ENCODE measurements around the gene VAV3. TPM values are rescaled to one million over a fixed set of nuclear protein-coding genes. Genes with fewer than 3 reads are reported as not detected.

The VAV3 gene
- polyA plus RNA-seq, 3 donors, result 5.4 to 9.2 (median 9.0) TPM

DNA sequence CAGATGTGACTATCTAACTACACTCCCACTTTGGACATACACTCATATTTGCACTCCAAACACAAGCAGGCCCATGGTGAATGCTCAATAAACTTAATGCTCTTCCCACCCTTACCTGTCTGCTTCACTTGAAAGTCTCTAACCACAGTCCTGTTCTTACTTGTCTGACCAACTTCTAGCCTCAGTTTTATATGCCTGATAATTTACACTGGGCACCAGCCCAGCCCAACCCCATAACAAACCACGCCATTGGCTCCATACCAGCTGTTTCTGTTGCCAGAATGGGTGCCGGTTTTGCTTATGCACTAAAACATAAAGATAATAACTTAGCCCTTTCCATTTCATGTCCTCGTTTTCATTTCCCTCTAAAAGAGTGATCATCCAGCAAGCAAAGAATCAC is 428.7 kb downstream of the VAV3 start:
- H3K27me3 Mint-ChIP-seq (ENCODE audit: low read depth in 3 of 3), result no peaks in the 10 kb centered on the region
- Histone ChIP-seq H3K4me3 (replicated peaks in 1 of 3; ENCODE audit: low read depth in 2 of 3, low read length in 3 of 3) (no peak overlapping the region), H3K36me3 (replicated peaks in 1 of 2; ENCODE audit: control insufficient read depth in 1 of 2, insufficient read depth in 2 of 2, low read length in 2 of 2) (no peaks in the 10 kb centered on the region), H3K79me2 (ENCODE audit: insufficient read depth, low read length) (no peaks in the 10 kb centered on the region), H3K4me1 (ENCODE audit: control insufficient read depth in 1 of 2, insufficient read depth in 2 of 2, low read length in 2 of 2) (peaks cover 30 to 41% of the 10 kb centered on the region in 2 donors), H3K27ac (ENCODE audit: low read depth in 1 of 2, low read length in 2 of 2) (no peak overlapping the region), H3K9me3 (replicated peaks in 1 of 2; ENCODE audit: control insufficient read depth in 1 of 2, insufficient read depth in 1 of 2, low read length in 2 of 2) (no peaks in the 10 kb centered on the region), H2AFZ (ENCODE audit: insufficient read depth, low read depth, low read length, poor library complexity, severe bottlenecking) (no peak overlapping the region), H3K27me3 (ENCODE audit: control insufficient read depth in 2 of 2, insufficient read depth in 2 of 2, low read length in 2 of 2) (no peaks in the 10 kb centered on the region), H3K9ac (ENCODE audit: insufficient read depth, low read length, poor library complexity, severe bottlenecking) (no peak overlapping the region), H3K4me2 (replicated peaks; ENCODE audit: extremely low read depth, low read length, poor library complexity, severe bottlenecking) (no peak overlapping the region), H4K20me1 (ENCODE audit: insufficient read depth, low read length) (no peaks in the 10 kb centered on the region)
- 18% methylated on average over 3 of the region's 3 CpGs for WGBS (ENCODE audit: insufficient coverage)
- H3K36me3 Mint-ChIP-seq, result no peaks in the 10 kb centered on the region
- peak overlapping the region in 3 of 7 donors; percentile 42 to 63 (median 58) for H3K27ac Mint-ChIP-seq
- peaks cover 40% of the 10 kb centered on the region for H3K4me1 Mint-ChIP-seq
- no peak for DNase-seq
- TF ChIP-seq, protein P1, sequence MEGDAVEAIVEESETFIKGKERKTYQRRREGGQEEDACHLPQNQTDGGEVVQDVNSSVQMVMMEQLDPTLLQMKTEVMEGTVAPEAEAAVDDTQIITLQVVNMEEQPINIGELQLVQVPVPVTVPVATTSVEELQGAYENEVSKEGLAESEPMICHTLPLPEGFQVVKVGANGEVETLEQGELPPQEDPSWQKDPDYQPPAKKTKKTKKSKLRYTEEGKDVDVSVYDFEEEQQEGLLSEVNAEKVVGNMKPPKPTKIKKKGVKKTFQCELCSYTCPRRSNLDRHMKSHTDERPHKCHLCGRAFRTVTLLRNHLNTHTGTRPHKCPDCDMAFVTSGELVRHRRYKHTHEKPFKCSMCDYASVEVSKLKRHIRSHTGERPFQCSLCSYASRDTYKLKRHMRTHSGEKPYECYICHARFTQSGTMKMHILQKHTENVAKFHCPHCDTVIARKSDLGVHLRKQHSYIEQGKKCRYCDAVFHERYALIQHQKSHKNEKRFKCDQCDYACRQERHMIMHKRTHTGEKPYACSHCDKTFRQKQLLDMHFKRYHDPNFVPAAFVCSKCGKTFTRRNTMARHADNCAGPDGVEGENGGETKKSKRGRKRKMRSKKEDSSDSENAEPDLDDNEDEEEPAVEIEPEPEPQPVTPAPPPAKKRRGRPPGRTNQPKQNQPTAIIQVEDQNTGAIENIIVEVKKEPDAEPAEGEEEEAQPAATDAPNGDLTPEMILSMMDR (IDR thresholded peaks at IDR 0.05), result no peak
- H3K9me3 Mint-ChIP-seq, result peaks cover 0 to 4% (median 0%) of the 10 kb centered on the region in 7 donors
- intact Hi-C loops (cut with micrococcal nuclease), result no loop called here
- H3K4me3 Mint-ChIP-seq, result no peak overlapping the region

DNA sequence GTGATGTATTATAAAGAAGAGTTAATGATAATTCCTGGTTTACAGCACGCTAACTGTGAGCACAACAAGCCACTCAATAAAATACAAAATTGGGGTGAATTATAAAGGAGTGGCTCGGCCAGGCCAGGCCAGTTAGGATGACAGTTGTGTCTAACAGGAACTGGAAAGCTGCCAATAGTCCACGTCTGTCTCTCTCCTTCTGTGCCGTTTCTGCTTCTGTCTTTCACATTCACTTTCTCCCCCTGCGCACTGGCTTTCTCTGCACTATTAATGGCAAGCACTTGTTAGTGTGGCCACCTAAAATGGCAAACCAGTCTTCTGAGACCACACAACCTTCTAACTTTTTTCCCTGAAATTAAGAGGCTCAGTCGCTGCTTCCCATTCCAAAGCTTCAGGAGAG is 429.9 kb downstream of the VAV3 start:
- H3K27ac Mint-ChIP-seq, result peak overlapping the region in 1 of 7 donors; percentile 13
- DNase-seq, result peak; percentile 29 to 38 (median 34)
- peaks cover 0 to 4% (median 0%) of the 10 kb centered on the region in 7 donors for H3K9me3 Mint-ChIP-seq
- Histone ChIP-seq H3K4me3 (replicated peaks in 1 of 3; ENCODE audit: low read depth in 2 of 3, low read length in 3 of 3) (peak overlapping the region in 1 of 3 experiments; percentile 19), H4K20me1 (ENCODE audit: insufficient read depth, low read length) (no peaks in the 10 kb centered on the region), H3K27ac (ENCODE audit: low read depth in 1 of 2, low read length in 2 of 2) (no peak overlapping the region), H3K36me3 (replicated peaks in 1 of 2; ENCODE audit: control insufficient read depth in 1 of 2, insufficient read depth in 2 of 2, low read length in 2 of 2) (no peaks in the 10 kb centered on the region), H2AFZ (ENCODE audit: insufficient read depth, low read depth, low read length, poor library complexity, severe bottlenecking) (no peak overlapping the region), H3K79me2 (ENCODE audit: insufficient read depth, low read length) (no peaks in the 10 kb centered on the region), H3K4me2 (replicated peaks; ENCODE audit: extremely low read depth, low read length, poor library complexity, severe bottlenecking) (peak overlapping the region; percentile 33), H3K9me3 (replicated peaks in 1 of 2; ENCODE audit: control insufficient read depth in 1 of 2, insufficient read depth in 1 of 2, low read length in 2 of 2) (no peaks in the 10 kb centered on the region), H3K4me1 (ENCODE audit: control insufficient read depth in 1 of 2, insufficient read depth in 2 of 2, low read length in 2 of 2) (peaks cover 30 to 41% of the 10 kb centered on the region in 2 donors), H3K9ac (ENCODE audit: insufficient read depth, low read length, poor library complexity, severe bottlenecking) (no peak overlapping the region), H3K27me3 (ENCODE audit: control insufficient read depth in 2 of 2, insufficient read depth in 2 of 2, low read length in 2 of 2) (no peaks in the 10 kb centered on the region)
- peaks cover 0 to 2% (median 0%) of the 10 kb centered on the region in 3 donors for H3K27me3 Mint-ChIP-seq (ENCODE audit: low read depth in 3 of 3)
- H3K4me3 Mint-ChIP-seq, result peak overlapping the region in 1 of 2 donors; percentile 66
- no peaks in the 10 kb centered on the region for H3K36me3 Mint-ChIP-seq
- intact Hi-C loops (cut with micrococcal nuclease), result no loop called here
- 16% methylated on average over 4 of the region's 6 CpGs for WGBS (ENCODE audit: insufficient coverage)
- TF ChIP-seq, protein P1 (IDR thresholded peaks at IDR 0.05), result no peak
- peaks cover 40% of the 10 kb centered on the region for H3K4me1 Mint-ChIP-seq

Measured in CD14-positive monocyte (primary cell).